Neuronal stem cell (in vitro differentiated cells): ENCODE data around the gene ABLIM1.

ENCODE experiments used
- DNase-seq: peaks from one replicate; pipeline ENCODE4 v3.0.0-alpha.2; 2013; ENCODE audit warnings: low spot score
- H2AFZ ChIP-seq: one replicate; pipeline ENCODE4 v1.6.1; 2013; ENCODE audit warnings: mild to moderate bottlenecking, low read length, inconsistent platforms
- H2AK5ac ChIP-seq: 2 replicates; pipeline ENCODE4 v1.6.1; 2013; ENCODE audit warnings: low read depth, mild to moderate bottlenecking, inconsistent platforms, low read length, moderate library complexity, mixed read lengths
- H2BK120ac ChIP-seq: 2 replicates; pipeline ENCODE4 v1.6.1; 2013; ENCODE audit warnings: low read depth, mild to moderate bottlenecking, inconsistent platforms, low read length, moderate library complexity, mixed read lengths
- H2BK12ac ChIP-seq: one replicate; pipeline ENCODE4 v1.6.1; 2013; ENCODE audit warnings: low read length, inconsistent platforms
- H2BK15ac ChIP-seq: 2 replicates; pipeline ENCODE4 v1.6.1; 2013; ENCODE audit warnings: mild to moderate bottlenecking, low read length, inconsistent platforms, mixed read lengths
- H2BK5ac ChIP-seq: one replicate; pipeline ENCODE4 v1.6.1; 2013; ENCODE audit warnings: inconsistent platforms, mild to moderate bottlenecking, low read length, moderate library complexity
- H3K14ac ChIP-seq: one replicate; pipeline ENCODE4 v1.6.1; 2013; ENCODE audit warnings: low read length, inconsistent platforms
- H3K18ac ChIP-seq: 2 replicates; pipeline ENCODE4 v1.6.1; 2013; ENCODE audit warnings: low read length, inconsistent platforms
- H3K23ac ChIP-seq: 2 replicates; pipeline ENCODE4 v1.6.1; 2013; ENCODE audit warnings: low read depth, mild to moderate bottlenecking, mixed read lengths, low read length, inconsistent platforms; ENCODE audit not compliant: poor library complexity
- H3K27ac ChIP-seq: replicated peaks from 3 replicates; pipeline ENCODE4 v1.5.1; 2013; ENCODE audit warnings: low read length, inconsistent platforms
- H3K27me3 ChIP-seq, 3 experiments: 2 replicates each; pipeline ENCODE4 v1.6.1; 2013; ENCODE audit warnings: low read length in 3 of 3, mild to moderate bottlenecking in 2 of 3, inconsistent platforms in 1 of 3, low read depth in 1 of 3, mixed read lengths in 1 of 3, moderate library complexity in 1 of 3; ENCODE audit not compliant: control insufficient read depth in 3 of 3, insufficient read depth in 3 of 3
- H3K36me3 ChIP-seq, 2 donors: replicated peaks in 1 of 2; 2 replicates each; pipeline ENCODE4 v1.6.1; 2013; ENCODE audit warnings: low read length in 2 of 2; ENCODE audit not compliant: control insufficient read depth in 2 of 2, insufficient read depth in 2 of 2
- H3K4ac ChIP-seq: 2 replicates; pipeline ENCODE4 v1.6.1; 2013; ENCODE audit warnings: inconsistent platforms, mild to moderate bottlenecking, low read length, moderate library complexity
- H3K4me1 ChIP-seq, 2 donors: 1 replicate in 1 of 2; 2 replicates in 1 of 2; pipeline ENCODE4 v1.6.1; 2013; ENCODE audit warnings: low read length in 2 of 2, low read depth in 1 of 2; ENCODE audit not compliant: control insufficient read depth in 2 of 2, insufficient read depth in 1 of 2
- H3K4me2 ChIP-seq: one replicate; pipeline ENCODE4 v1.6.1; 2013; ENCODE audit warnings: mild to moderate bottlenecking, low read length, inconsistent platforms; ENCODE audit not compliant: insufficient read depth, poor library complexity, severe bottlenecking
- H3K4me3 ChIP-seq, 2 donors: 2 replicates each; pipeline ENCODE4 v1.5.1; 2013; ENCODE audit warnings: low read length in 2 of 2, mild to moderate bottlenecking in 2 of 2, inconsistent platforms in 1 of 2, moderate library complexity in 1 of 2
- H3K79me1 ChIP-seq: one replicate; pipeline ENCODE4 v1.6.1; 2013; ENCODE audit warnings: low read depth, mild to moderate bottlenecking, inconsistent platforms, low read length, moderate library complexity
- H3K9ac ChIP-seq: one replicate; pipeline ENCODE4 v1.6.1; 2013; ENCODE audit warnings: mild to moderate bottlenecking, low read depth, low read length, inconsistent platforms; ENCODE audit not compliant: poor library complexity
- H3K9me3 ChIP-seq, 2 donors: replicated peaks in 1 of 2; 2 replicates each; pipeline versions ENCODE3 to v1.6.1; 2013; ENCODE audit warnings: low read length in 2 of 2, mild to moderate bottlenecking in 2 of 2, inconsistent platforms in 1 of 2, low read depth in 1 of 2, mixed read lengths in 1 of 2, moderate library complexity in 1 of 2; ENCODE audit not compliant: control insufficient read depth in 2 of 2, insufficient read depth in 1 of 2
- H4K8ac ChIP-seq: one replicate; pipeline ENCODE4 v1.6.1; 2013; ENCODE audit warnings: low read depth, mild to moderate bottlenecking, inconsistent platforms, low read length, moderate library complexity
- H4K91ac ChIP-seq: one replicate; pipeline ENCODE4 v1.6.1; 2013; ENCODE audit warnings: low read length, low read depth, mild to moderate bottlenecking, inconsistent platforms; ENCODE audit not compliant: poor library complexity
- WGBS, 2 donors: extraction: QIAGEN DNeasy Blood & Tissue Kit; methylation state at CpG; one replicate each; pipeline ENCODE4 v1.1.7; 2013; ENCODE audit warnings: missing lambda C conversion rate in 2 of 2, mixed read lengths in 1 of 2; ENCODE audit not compliant: insufficient read length in 2 of 2, insufficient replicate concordance in 1 of 2; ENCODE audit errors: extremely low coverage in 2 of 2; 5-methylcytosine and 5-hydroxymethylcytosine counted together

ABLIM1 gene

DNA sequence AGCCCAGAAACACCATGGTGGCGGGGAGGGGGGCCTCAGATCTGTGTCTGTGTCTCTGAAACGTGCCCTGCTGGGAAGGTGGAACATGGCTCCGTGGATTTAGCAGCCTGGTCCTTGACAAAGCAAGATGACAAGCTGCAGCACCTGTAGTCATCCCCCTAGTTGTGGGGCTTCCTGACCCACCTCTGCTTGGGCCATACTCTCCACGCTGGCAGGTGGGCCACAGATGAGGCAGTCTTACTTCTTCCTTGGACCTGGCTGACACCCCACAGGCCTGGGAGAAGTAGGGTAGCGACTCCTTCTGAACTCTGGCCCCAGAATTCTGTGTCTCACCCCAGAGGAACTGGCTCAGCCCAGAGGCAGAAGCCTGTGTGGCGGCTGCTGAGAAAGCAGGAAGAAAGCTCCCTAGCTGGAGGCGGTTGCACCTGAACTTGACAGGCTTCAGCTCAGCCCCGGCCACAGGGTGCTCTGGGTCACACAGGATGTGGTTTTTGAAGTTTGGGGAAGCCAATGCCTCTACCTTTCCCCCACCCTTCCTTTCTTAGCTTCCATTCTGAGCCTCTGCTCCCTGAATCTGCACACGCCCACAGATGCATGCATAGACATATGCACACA is 113.9 kb downstream of the ABLIM1 start:
- no peak overlapping the region for H2BK120ac ChIP-seq
- H2BK15ac ChIP-seq = peak overlapping the region; percentile 31
- H2BK12ac ChIP-seq = no peak overlapping the region
- H2BK5ac ChIP-seq = no peak overlapping the region
- no peak overlapping the region for H3K9ac ChIP-seq
- DNase-seq = no peak
- no peaks in the 10 kb centered on the region for H3K36me3 ChIP-seq
- H3K4me2 ChIP-seq = no peak overlapping the region
- H3K27me3 ChIP-seq = no peaks in the 10 kb centered on the region
- H2AFZ ChIP-seq = no peak overlapping the region
- no peak overlapping the region for H3K14ac ChIP-seq
- H3K9me3 ChIP-seq = no peaks in the 10 kb centered on the region
- no peak overlapping the region for H4K8ac ChIP-seq
- H3K18ac ChIP-seq = peak overlapping the region; percentile 45
- peaks cover 3 to 4% of the 10 kb centered on the region in 2 donors for H3K4me1 ChIP-seq
- no peak overlapping the region for H3K4ac ChIP-seq
- H4K91ac ChIP-seq = peak overlapping the region; percentile 61
- peak overlapping the region; percentile 61 for H2AK5ac ChIP-seq
- no peak overlapping the region for H3K27ac ChIP-seq
- no peak overlapping the region for H3K4me3 ChIP-seq
- no CpG with 5 or more reads among the region's 9 CpGs for WGBS, 2 donors
- no peaks in the 10 kb centered on the region for H3K79me1 ChIP-seq
- H3K23ac ChIP-seq = no peak overlapping the region

DNA sequence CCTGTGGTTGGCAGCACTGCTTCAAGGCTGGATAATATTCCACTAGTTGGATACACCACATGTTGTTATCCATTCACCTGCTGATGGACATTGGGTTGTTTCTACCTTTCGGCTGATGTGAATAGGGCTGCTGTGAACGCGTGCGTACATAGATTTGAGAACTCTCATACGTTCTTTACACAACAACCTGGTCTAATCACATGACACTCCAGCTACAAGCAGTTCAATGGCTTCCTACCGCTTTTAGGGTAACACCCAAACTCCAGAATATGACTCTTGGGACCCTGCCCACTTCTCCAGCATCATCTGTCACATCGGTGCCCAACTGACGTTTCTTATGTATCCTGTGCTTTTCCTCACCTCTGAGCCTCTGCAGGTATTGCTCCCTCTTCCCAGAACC is 114.6 kb downstream of the ABLIM1 start:
- Histone ChIP-seq H2BK15ac (no peak overlapping the region), H3K4ac (no peak overlapping the region), H3K4me3 (no peak overlapping the region), H2AFZ (no peak overlapping the region), H4K91ac (no peak overlapping the region), H2BK5ac (no peak overlapping the region), H3K23ac (no peak overlapping the region), H3K14ac (no peak overlapping the region), H2BK120ac (no peak overlapping the region), H3K4me2 (no peak overlapping the region), H3K9ac (no peak overlapping the region), H3K27ac (no peak overlapping the region), H3K36me3 (no peaks in the 10 kb centered on the region), H3K4me1 (peaks cover 5 to 8% of the 10 kb centered on the region in 2 donors), H2BK12ac (no peak overlapping the region), H3K79me1 (no peaks in the 10 kb centered on the region), H3K18ac (no peak overlapping the region), H3K27me3 (no peaks in the 10 kb centered on the region), H2AK5ac (peak overlapping the region; percentile 61), H3K9me3 (no peaks in the 10 kb centered on the region), H4K8ac (no peak overlapping the region)
- WGBS, 2 donors = no CpG with 5 or more reads among the region's 8 CpGs
- no peak for DNase-seq

- Histone ChIP-seq H3K9ac (no peak overlapping the region), H3K79me1 (no peaks in the 10 kb centered on the region), H3K27ac (no peak overlapping the region), H2BK15ac (no peak overlapping the region), H3K4me3 (no peak overlapping the region), H3K23ac (no peak overlapping the region), H3K14ac (no peak overlapping the region), H3K9me3 (no peaks in the 10 kb centered on the region), H3K4me1 (peaks cover 10 to 12% of the 10 kb centered on the region in 2 donors), H3K36me3 (no peaks in the 10 kb centered on the region), H2AFZ (no peak overlapping the region), H2BK120ac (no peak overlapping the region), H4K91ac (no peak overlapping the region), H3K4ac (no peak overlapping the region), H3K18ac (no peak overlapping the region), H3K4me2 (no peak overlapping the region), H2BK5ac (no peak overlapping the region), H4K8ac (no peak overlapping the region), H2BK12ac (no peak overlapping the region), H3K27me3 (no peaks in the 10 kb centered on the region), H2AK5ac (no peak overlapping the region)
- no peak for DNase-seq
- WGBS, 2 donors = no CpG with 5 or more reads among the region's 2 CpGs
Observed at GRCh38 chr10:114542373-114542772, 115.7 kb downstream of the ABLIM1 start.

GRCh38 chr10:114541797-114542160 is 116.3 kb downstream of the ABLIM1 start:
- Histone ChIP-seq H3K4me3 (no peak overlapping the region), H3K27ac (no peak overlapping the region), H3K4me2 (no peak overlapping the region), H3K4me1 (peaks cover 10 to 12% of the 10 kb centered on the region in 2 donors), H2BK120ac (no peak overlapping the region), H2AFZ (no peak overlapping the region), H3K9me3 (peaks cover under 1 to 2% of the 10 kb centered on the region in 2 donors), H2BK5ac (no peak overlapping the region), H2AK5ac (no peak overlapping the region), H3K4ac (no peak overlapping the region), H3K36me3 (no peaks in the 10 kb centered on the region), H3K79me1 (no peaks in the 10 kb centered on the region), H3K27me3 (no peaks in the 10 kb centered on the region), H3K23ac (no peak overlapping the region), H3K18ac (no peak overlapping the region), H3K14ac (no peak overlapping the region), H4K8ac (no peak overlapping the region), H4K91ac (no peak overlapping the region), H3K9ac (no peak overlapping the region), H2BK12ac (no peak overlapping the region), H2BK15ac (no peak overlapping the region)
- no CpG with 5 or more reads among the region's 3 CpGs for WGBS, 2 donors
- DNase-seq = no peak
